CD14-positive monocyte (primary cell): ENCODE results near the gene MTUS2. TPM values are rescaled to one million over a fixed set of nuclear protein-coding genes. Genes with fewer than 3 reads are reported as not detected.

Experiments used
- DNase-seq, 3 donors: peaks; one replicate each; pipeline ENCODE4 v3.0.0-alpha.2; 2011 to 2022
- H2AFZ ChIP-seq: 2 replicates; pipeline ENCODE4 v1.6.0; 2012; ENCODE audit warnings: mild to moderate bottlenecking, low read depth, low read length, inconsistent platforms; ENCODE audit not compliant: insufficient read depth, poor library complexity, severe bottlenecking
- H3K27ac ChIP-seq, 2 donors: 1 replicate in 1 of 2; 2 replicates in 1 of 2; pipeline ENCODE4 v1.5.1; 2012 to 2013; ENCODE audit warnings: low read length in 2 of 2, control low read depth in 1 of 2, inconsistent platforms in 1 of 2, low read depth in 1 of 2, mild to moderate bottlenecking in 1 of 2
- H3K27me3 ChIP-seq, 2 donors: one replicate each; pipeline versions ENCODE4 v1.6.0 to v1.6.1; 2011 to 2013; ENCODE audit warnings: low read length in 2 of 2; ENCODE audit not compliant: control insufficient read depth in 2 of 2, insufficient read depth in 2 of 2
- H3K36me3 ChIP-seq, 2 donors: replicated peaks in 1 of 2; 1 replicate in 1 of 2; 2 replicates in 1 of 2; pipeline versions ENCODE4 v1.5.1 to v1.6.1; 2012 to 2013; ENCODE audit warnings: low read length in 2 of 2, control low read depth in 1 of 2, inconsistent platforms in 1 of 2, mild to moderate bottlenecking in 1 of 2; ENCODE audit not compliant: insufficient read depth in 2 of 2, control insufficient read depth in 1 of 2
- H3K4me1 ChIP-seq, 2 donors: 1 replicate in 1 of 2; 2 replicates in 1 of 2; pipeline versions ENCODE4 v1.5.1 to v1.6.1; 2012 to 2013; ENCODE audit warnings: low read length in 2 of 2, control low read depth in 1 of 2, inconsistent platforms in 1 of 2, mild to moderate bottlenecking in 1 of 2, moderate library complexity in 1 of 2; ENCODE audit not compliant: insufficient read depth in 2 of 2, control insufficient read depth in 1 of 2
- H3K4me2 ChIP-seq: replicated peaks from 2 replicates; pipeline ENCODE3; 2012; ENCODE audit warnings: low read length, moderate library complexity, mild to moderate bottlenecking; ENCODE audit not compliant: poor library complexity, severe bottlenecking; ENCODE audit errors: extremely low read depth
- H3K4me3 ChIP-seq, 3 experiments: fragments of 200-600 bp in 1 of 3; sonication (generic) in 1 of 3; replicated peaks in 1 of 3; 1 replicate in 2 of 3; 2 replicates in 1 of 3; pipeline ENCODE4 v1.5.1; 2011 to 2013; ENCODE audit warnings: low read length in 3 of 3, mild to moderate bottlenecking in 3 of 3, control low read depth in 2 of 3, low read depth in 2 of 3, inconsistent platforms in 1 of 3, moderate library complexity in 1 of 3
- H3K79me2 ChIP-seq: 2 replicates; pipeline ENCODE4 v1.6.0; 2012; ENCODE audit warnings: mild to moderate bottlenecking, control low read depth, inconsistent platforms, low read length, moderate library complexity; ENCODE audit not compliant: insufficient read depth
- H3K9ac ChIP-seq: 2 replicates; pipeline ENCODE4 v1.6.0; 2017; ENCODE audit warnings: low read length, mild to moderate bottlenecking; ENCODE audit not compliant: insufficient read depth, poor library complexity, severe bottlenecking
- H3K9me3 ChIP-seq, 2 donors: replicated peaks in 1 of 2; 1 replicate in 1 of 2; 2 replicates in 1 of 2; pipeline versions ENCODE4 v1.5.1 to v1.6.1; 2012 to 2013; ENCODE audit warnings: low read length in 2 of 2, control low read depth in 1 of 2; ENCODE audit not compliant: control insufficient read depth in 1 of 2, insufficient read depth in 1 of 2
- H4K20me1 ChIP-seq: 2 replicates; pipeline ENCODE4 v1.6.0; 2012; ENCODE audit warnings: mild to moderate bottlenecking, low read length, control low read depth, moderate library complexity; ENCODE audit not compliant: insufficient read depth
- H3K27ac Mint-ChIP-seq, 7 donors: one replicate each; pipeline ENCODE4 v1.8.0; 2020; ENCODE audit warnings: mild to moderate bottlenecking in 7 of 7, mixed read lengths in 7 of 7, moderate library complexity in 6 of 7, inconsistent platforms in 2 of 7
- H3K27me3 Mint-ChIP-seq, 3 donors: one replicate each; pipeline ENCODE4 v1.8.0; 2021 to 2022; ENCODE audit warnings: low read depth in 3 of 3, mild to moderate bottlenecking in 3 of 3, mixed read lengths in 3 of 3, moderate library complexity in 3 of 3, inconsistent platforms in 1 of 3
- H3K36me3 Mint-ChIP-seq, 2 donors: one replicate each; pipeline ENCODE4 v1.8.0; 2020; ENCODE audit warnings: mixed read lengths in 2 of 2, inconsistent platforms in 1 of 2, mild to moderate bottlenecking in 1 of 2
- H3K4me1 Mint-ChIP-seq: one replicate; pipeline ENCODE4 v1.8.0; 2020; ENCODE audit warnings: mild to moderate bottlenecking, mixed read lengths
- H3K4me3 Mint-ChIP-seq, 2 donors: one replicate each; pipeline ENCODE4 v1.8.0; 2020; ENCODE audit warnings: mild to moderate bottlenecking in 2 of 2, mixed read lengths in 2 of 2, moderate library complexity in 1 of 2
- H3K9me3 Mint-ChIP-seq, 7 donors: one replicate each; pipeline ENCODE4 v1.8.0; 2020 to 2022; ENCODE audit warnings: mixed read lengths in 7 of 7, mild to moderate bottlenecking in 6 of 7, moderate library complexity in 6 of 7, inconsistent platforms in 2 of 7
- WGBS: methylation state at CpG from one replicate; pipeline ENCODE4 v1.1.5; 2013; ENCODE audit warnings: missing lambda C conversion rate; ENCODE audit not compliant: insufficient coverage; 5-methylcytosine and 5-hydroxymethylcytosine counted together
- intact Hi-C, 2 donors: fragments of 100-400 bp; cut with micrococcal nuclease; formaldehyde crosslinking; loops; one replicate each; pipeline versions ENCODE4 v1.15.0 to v1.15.1; 2023
- polyA plus RNA-seq, 3 donors: library from polyadenylated mRNA; depleted of rRNA in 1 of 3; unstranded in 2 of 3; stranded (reverse) in 1 of 3; fragments of 300-500 nt in 2 of 3; fragments of >200 nt in 1 of 3; fragmentation: Illumina TruSeq in 2 of 3; gene quantifications; 1 replicate in 2 of 3; 2 replicates in 1 of 3; pipeline ENCODE4 v1.2.3, GENCODE V29; 2012 to 2021
- TF ChIP-seq, protein P1 (sequence below): fragments of 200-600 bp; IDR thresholded peaks from one replicate; pipeline ENCODE4 v1.8.0; 2022; ENCODE audit warnings: antibody characterized with exemption, mild to moderate bottlenecking

MTUS2 gene
- polyA plus RNA-seq, 3 donors, result 0.04 TPM; not detected in 2

GRCh38 chr13:29476046-29476445 lies 655.9 kb downstream of the MTUS2 start:
- Histone ChIP-seq H2AFZ (no peak overlapping the region), H3K36me3 (no peaks in the 10 kb centered on the region), H3K9me3 (no peaks in the 10 kb centered on the region), H3K4me2 (no peak overlapping the region), H3K27ac (no peak overlapping the region), H3K4me1 (peaks cover 11 to 12% of the 10 kb centered on the region in 2 donors), H4K20me1 (no peaks in the 10 kb centered on the region), H3K4me3 (no peak overlapping the region), H3K79me2 (no peaks in the 10 kb centered on the region), H3K9ac (no peak overlapping the region), H3K27me3 (no peaks in the 10 kb centered on the region)
- H3K4me1 Mint-ChIP-seq, result peaks cover 9% of the 10 kb centered on the region
- H3K36me3 Mint-ChIP-seq, result no peaks in the 10 kb centered on the region
- intact Hi-C loops, result no loop called here
- peaks cover 1 to 7% (median 5%) of the 10 kb centered on the region in 3 donors for H3K27me3 Mint-ChIP-seq
- DNase-seq, result no peak
- H3K9me3 Mint-ChIP-seq, result no peaks in the 10 kb centered on the region
- no CpG with 5 or more reads among the region's 3 CpGs for WGBS
- TF ChIP-seq, protein P1, sequence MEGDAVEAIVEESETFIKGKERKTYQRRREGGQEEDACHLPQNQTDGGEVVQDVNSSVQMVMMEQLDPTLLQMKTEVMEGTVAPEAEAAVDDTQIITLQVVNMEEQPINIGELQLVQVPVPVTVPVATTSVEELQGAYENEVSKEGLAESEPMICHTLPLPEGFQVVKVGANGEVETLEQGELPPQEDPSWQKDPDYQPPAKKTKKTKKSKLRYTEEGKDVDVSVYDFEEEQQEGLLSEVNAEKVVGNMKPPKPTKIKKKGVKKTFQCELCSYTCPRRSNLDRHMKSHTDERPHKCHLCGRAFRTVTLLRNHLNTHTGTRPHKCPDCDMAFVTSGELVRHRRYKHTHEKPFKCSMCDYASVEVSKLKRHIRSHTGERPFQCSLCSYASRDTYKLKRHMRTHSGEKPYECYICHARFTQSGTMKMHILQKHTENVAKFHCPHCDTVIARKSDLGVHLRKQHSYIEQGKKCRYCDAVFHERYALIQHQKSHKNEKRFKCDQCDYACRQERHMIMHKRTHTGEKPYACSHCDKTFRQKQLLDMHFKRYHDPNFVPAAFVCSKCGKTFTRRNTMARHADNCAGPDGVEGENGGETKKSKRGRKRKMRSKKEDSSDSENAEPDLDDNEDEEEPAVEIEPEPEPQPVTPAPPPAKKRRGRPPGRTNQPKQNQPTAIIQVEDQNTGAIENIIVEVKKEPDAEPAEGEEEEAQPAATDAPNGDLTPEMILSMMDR, result no peak
- H3K4me3 Mint-ChIP-seq, result no peak overlapping the region
- H3K27ac Mint-ChIP-seq, result no peak overlapping the region

DNA sequence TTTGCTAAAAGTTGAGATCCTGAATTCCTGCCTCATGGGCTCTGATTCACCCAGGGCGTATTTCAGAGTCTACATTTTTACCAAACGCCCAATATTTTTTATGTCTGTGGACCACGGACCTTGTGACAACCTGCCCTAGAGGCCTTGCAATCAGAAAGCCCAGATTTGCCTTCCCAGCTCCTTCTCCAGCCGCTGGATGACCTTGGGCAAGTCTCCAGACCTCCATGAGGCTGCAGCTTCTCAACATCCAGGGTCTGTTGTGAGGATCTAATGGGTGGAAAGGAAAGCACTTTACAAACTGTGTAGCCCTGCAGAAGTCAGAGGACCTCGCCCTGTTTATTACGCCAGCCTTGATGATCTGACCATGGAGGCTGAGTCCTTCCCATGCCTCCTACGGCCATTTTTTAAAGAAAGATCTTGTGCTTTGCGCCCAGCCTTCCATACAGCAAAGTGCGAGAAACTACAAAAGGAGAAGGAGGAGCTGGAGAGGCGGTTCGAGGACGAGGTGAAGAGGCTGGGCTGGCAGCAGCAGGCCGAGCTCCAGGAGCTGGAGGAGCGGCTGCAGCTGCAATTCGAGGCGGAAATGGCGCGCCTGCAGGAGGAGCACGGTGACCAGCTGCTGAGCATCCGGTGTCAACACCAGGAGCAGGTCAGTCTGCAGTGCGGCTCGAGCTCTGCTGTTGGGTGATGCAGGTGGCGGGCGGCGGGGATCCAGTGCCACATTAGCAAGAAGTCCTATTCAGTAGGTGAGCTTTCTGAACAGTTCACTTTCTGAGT lies 659.8 kb downstream of the MTUS2 start:
- Histone ChIP-seq H3K4me2 (no peak overlapping the region), H3K9ac (no peak overlapping the region), H2AFZ (no peak overlapping the region), H3K27me3 (no peaks in the 10 kb centered on the region), H3K79me2 (no peaks in the 10 kb centered on the region), H3K36me3 (no peaks in the 10 kb centered on the region), H3K9me3 (no peaks in the 10 kb centered on the region), H4K20me1 (no peaks in the 10 kb centered on the region), H3K4me3 (no peak overlapping the region), H3K27ac (no peak overlapping the region), H3K4me1 (no peaks in the 10 kb centered on the region)
- H3K27me3 Mint-ChIP-seq, result peaks cover 1 to 11% (median 5%) of the 10 kb centered on the region in 3 donors
- H3K36me3 Mint-ChIP-seq, result no peaks in the 10 kb centered on the region
- H3K9me3 Mint-ChIP-seq, result no peaks in the 10 kb centered on the region
- DNase-seq, result no peak
- H3K27ac Mint-ChIP-seq, result no peak overlapping the region
- H3K4me1 Mint-ChIP-seq, result no peaks in the 10 kb centered on the region
- H3K4me3 Mint-ChIP-seq, result no peak overlapping the region
- WGBS, result 93% methylated on average over 20 of the region's 25 CpGs
- TF ChIP-seq, protein P1, result no peak
- intact Hi-C loops, result no loop called here
